HG03108 (cell line): ENCODE measurements around the gene ABCA12.
"Not testable (repeated sequence)": the region's sequence is repeated elsewhere in the genome, so short reads cannot be mapped to it uniquely, and the experiment has no call there.

Experiments used
- ATAC-seq: cut with Tn5 transposase; IDR thresholded peaks from one replicate; pipeline ENCODE4 v1.9.1; 2021; ENCODE audit warnings: moderate library complexity; ENCODE audit not compliant: unreplicated experiment

Gene ABCA12, protein sequence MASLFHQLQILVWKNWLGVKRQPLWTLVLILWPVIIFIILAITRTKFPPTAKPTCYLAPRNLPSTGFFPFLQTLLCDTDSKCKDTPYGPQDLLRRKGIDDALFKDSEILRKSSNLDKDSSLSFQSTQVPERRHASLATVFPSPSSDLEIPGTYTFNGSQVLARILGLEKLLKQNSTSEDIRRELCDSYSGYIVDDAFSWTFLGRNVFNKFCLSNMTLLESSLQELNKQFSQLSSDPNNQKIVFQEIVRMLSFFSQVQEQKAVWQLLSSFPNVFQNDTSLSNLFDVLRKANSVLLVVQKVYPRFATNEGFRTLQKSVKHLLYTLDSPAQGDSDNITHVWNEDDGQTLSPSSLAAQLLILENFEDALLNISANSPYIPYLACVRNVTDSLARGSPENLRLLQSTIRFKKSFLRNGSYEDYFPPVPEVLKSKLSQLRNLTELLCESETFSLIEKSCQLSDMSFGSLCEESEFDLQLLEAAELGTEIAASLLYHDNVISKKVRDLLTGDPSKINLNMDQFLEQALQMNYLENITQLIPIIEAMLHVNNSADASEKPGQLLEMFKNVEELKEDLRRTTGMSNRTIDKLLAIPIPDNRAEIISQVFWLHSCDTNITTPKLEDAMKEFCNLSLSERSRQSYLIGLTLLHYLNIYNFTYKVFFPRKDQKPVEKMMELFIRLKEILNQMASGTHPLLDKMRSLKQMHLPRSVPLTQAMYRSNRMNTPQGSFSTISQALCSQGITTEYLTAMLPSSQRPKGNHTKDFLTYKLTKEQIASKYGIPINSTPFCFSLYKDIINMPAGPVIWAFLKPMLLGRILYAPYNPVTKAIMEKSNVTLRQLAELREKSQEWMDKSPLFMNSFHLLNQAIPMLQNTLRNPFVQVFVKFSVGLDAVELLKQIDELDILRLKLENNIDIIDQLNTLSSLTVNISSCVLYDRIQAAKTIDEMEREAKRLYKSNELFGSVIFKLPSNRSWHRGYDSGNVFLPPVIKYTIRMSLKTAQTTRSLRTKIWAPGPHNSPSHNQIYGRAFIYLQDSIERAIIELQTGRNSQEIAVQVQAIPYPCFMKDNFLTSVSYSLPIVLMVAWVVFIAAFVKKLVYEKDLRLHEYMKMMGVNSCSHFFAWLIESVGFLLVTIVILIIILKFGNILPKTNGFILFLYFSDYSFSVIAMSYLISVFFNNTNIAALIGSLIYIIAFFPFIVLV (N-terminal part only)

DNA sequence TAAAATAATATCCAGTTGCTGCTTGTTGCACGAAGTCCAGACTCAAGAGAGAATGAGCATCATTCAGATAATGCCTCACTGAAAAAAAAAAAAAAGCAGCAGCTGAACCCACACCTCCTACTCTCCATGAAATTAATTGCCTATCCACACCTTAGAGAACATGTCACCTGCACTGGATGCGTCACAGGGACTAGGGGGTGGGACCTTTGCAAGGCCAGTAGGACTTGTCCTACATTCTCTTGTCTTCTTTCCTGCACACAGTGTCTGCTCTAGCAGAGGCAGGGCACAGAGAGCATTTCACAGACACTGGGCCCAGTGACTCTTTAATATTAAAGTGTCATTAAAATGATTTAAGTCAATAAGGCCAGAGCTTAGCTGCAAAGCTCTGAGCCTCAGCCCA lies at the start of gene ABCA12:
ABCA12 (minus strand) TSS at position 148 of the 400 bp plus-strand sequence. CDS start 418 bp downstream, outside the sequence.
- no peak for ATAC-seq

DNA sequence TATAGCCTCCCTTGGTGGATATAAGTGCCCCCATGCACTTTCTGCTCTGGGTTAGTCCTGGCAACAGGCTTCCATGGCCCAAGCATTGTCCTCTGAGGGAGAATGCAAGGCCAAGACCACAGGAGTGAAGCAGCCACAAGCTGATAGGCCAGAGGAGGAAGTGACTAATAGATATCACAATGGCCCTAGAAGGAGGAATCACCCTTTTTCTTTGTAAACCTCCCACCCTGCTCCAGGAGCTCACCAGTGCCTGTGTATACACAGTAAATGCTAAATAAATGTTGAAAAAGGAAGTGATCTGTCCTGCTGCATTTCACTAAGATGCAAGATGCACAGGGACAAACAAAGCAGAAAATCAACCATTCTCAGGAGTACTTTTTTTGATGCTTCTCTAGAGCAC lies 49.7 kb upstream of the ABCA12 start:
- ATAC-seq = no peak

DNA sequence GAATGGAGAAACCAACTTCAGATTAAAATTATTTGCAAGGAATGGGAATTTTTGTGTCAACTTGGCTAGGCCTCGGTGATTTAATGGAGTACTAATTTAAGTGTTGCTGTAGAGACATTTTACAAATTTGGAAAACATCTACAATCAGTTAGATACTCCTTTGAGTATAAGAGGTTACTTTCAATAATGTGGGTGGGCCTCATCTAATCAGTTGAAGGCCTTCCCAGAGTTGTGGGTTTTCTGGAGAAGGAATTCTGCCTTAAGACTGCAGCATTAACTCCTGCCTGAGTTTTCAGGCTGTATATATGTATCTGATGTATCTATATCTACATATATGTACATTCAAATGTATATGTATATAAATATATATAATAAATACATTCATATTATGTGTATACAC lies 47.6 kb upstream of the ABCA12 start:
- no peak for ATAC-seq

DNA sequence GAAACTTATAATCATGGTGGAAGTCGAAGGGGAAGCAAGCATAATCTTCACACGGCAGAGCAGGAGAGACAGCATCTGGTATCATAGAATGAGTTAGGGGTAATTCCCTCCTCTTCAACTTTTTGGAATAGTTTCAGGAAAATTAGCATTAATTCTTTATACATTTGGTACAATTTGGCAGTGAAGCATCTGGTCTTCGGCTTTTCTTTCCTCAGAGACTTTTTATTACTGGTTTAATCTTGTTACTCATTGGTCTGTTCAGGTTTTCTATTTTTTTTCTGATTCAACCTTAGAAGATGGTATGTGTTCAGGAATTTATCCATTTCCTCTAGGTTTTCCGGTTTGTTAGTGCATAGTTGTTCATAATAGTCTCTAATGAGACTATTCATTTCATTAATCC lies 39.7 kb upstream of the ABCA12 start:
- no peak for ATAC-seq

DNA sequence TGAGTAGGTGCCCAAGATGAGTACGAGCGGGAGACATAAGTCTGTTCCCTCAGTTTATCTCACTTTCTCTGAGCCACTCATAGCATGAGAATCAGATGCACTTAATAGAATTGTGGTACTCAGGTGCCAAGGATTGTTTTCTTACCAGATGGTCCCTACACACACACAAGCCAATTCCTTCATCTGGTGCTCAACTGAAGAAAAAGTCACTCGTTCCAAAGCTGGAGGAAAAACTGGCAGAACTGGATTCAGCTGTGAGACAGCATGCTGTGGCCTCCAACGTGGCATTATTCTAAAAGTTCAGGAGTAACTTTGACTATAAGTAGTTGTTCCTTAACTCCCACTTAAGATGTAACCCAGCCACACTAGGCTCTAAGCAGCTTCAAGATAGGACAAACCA lies 33.4 kb upstream of the ABCA12 start:
- ATAC-seq = no peak

DNA sequence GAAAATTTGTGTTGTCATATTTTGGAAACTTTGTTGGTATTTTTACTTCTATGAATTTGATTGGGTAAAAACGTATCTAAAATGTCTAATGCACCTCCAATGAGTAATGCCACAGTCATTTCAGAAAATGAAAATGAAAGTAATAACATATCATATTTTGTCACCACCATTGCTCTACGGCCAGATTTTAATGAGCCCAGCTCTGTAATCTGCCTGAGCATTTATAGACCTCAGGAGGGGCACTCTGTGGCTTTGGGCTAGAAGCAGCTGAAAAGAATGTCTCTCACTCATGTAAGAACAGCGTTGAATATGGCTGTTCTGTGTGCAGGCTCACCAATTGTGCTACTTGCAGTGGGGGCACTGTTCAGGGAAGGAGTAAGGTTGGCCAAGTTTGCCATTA lies 32.7 kb upstream of the ABCA12 start:
- ATAC-seq = peak; percentile 56

DNA sequence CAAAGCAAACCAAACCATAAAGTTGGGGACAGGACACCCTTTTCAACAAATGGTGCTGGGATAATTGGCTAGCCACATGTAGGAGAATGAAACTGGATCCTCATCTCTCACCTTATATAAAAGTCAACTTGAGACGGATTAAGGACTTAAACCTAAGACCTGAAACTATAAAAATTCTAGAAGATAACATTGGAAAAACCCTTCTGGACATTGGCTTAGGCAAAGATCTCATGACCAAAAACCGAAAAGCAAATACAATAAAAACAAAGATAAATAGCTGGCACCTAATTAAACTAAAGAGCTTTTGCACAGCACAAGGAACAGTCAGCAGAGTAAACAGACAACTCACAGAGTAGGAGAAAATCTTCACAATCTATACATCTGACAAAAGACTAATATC lies 28.1 kb upstream of the ABCA12 start:
- ATAC-seq = not testable (repeated sequence)

DNA sequence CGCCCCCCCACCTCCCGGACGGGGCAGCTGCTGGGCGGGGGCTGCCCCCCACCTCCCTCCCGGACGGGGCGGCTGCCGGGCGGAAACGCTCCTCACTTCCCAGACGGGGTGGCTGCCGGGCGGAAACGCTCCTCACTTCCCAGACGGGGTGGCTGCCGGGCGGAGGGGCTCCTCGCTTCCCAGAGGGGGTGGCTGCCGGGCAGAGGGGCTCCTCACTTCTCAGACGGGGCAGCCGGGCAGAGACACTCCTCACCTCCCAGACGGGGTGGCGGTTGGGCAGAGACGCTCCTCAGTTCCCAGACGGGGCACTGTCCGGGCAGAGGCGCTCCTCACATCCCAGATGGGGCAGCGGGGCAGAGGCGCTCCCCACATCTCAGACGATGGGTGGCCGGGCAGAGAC lies 24.9 kb upstream of the ABCA12 start:
- ATAC-seq = not testable (repeated sequence)

DNA sequence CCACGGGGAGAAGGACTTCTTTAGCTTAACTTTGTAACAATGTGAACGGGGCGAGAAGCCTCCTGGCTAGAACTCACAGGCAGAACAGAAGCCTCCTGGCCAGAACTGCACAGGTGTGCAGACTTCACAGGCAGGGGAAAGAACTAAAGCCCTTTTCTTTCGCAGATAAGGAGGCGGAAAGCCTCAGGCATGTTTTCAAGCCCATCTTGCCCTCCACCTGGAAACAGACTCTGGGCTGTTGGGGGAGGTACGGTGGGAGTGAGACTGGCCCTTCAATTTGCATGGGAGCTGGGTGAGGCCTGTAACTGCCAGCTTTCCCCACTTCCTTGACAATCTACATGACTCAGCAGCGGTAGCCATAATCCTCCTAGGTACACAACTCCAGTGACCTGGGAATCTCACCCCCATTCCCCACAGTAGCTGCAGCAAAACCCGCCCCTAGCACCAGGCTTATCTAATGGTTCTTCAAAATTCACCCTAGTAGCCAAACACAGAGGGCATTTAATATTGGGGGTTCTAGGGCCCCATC lies 22.9 kb upstream of the ABCA12 start:
- ATAC-seq = no peak

DNA sequence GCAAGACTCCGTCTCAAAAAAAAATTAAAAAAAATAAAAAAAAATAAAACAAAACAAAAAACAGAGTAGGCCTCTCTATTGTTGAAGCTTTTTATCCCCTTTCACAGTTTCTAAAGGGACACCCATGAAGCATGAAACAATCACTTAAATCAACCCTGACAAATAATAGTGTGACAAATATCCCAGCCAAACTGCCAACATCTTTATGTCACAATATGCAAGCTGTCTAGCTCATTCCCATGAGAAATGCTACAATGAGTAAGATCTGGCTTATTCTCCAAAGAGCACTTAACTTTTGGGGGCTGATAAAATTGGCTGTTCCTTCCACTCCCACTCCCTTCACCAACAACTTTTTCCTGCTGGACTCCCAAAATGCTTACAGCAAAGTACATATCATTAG lies 21.7 kb upstream of the ABCA12 start:
- ATAC-seq = no peak

DNA sequence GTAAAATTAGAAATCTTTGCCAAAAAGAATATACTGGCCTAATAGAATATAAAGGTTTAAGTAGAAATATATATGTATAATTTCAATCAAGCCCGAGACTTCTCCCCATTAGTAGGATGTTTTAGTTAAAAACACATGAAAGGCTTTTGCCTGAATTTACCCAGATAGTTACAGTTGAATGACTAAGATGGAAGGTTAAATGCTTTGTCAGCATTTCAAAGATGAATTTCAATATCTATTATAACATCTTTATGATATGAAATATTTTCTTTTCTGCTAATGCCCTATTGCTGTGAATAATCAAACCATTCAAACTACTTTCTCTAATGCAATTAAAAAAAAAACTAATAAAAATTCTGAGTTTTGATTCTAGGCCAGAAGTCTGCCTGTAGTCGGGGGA lies 18.0 kb upstream of the ABCA12 start:
- no peak for ATAC-seq

DNA sequence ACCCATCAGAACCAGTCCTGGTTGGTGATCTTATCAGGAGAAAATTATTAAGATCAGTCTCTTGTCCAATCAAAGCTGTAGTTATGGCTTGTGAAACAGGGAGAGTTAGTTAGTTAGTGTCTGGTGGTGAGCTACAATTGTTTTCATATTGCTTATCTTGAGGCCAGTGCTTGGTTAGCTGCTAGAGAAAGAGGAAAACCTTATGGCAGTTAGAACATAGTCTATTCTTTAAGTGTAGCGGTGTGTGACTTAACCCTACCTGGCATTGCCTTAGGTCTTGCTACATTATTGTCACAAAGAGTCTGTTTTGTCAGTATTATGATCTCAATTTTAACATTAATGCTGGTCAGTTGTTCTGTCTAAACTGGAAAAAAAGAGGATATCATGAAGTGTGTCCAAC lies 11.5 kb upstream of the ABCA12 start:
- ATAC-seq = no peak

DNA sequence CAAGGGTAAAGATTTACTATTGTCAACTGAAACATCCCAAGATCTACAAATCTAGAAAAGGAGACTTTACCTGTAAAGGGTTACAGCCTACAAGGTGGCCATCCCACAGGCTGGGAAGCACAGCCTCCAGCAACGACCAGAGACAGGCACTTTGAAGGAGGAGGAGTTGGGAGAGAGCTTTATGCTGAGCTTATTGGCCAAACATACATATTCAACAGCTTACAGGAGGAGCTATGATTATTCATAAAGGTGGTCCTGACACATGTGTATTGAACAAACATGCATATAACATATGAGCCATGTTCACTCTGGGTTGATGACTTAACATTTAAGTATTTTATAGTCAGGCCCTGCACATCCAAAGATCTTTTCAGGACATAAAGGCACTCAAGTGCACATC lies 11.1 kb upstream of the ABCA12 start:
- no peak for ATAC-seq

DNA sequence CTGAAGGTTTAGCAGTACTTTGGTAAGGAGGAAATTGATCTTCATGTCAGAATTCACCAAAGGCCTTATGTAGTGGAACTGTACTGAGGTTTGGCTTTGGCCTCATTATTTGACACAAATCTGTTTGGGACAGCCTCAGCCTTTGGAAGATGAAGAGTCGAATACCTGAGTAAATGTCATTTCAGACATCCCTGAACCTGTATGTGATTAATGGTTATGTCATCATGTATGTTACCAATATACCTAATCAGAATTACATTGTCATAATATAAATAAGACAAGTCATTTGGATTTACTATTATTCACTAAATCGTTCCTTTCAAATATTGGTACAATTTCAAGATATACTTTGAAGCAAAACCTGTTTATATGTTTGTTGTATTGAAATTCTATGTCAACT lies 10.6 kb upstream of the ABCA12 start:
- no peak for ATAC-seq

DNA sequence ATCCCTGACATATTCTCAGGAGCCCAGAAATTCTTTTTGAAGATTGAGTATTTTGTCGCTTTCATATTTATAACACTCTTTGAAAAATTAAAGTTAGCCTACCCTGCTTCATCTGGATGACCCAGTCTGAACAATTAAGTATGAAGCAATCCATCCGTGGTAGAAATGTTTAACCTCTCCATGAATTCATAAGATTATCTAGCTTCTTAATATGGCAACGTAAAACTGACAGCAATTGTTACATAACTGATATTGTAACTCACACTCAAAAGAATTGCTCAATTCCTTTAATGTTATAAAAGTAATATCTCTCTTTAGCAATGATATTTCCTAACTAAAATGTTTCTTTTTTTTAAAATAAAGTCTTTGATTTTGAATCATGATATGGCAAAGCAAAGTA lies 7.2 kb upstream of the ABCA12 start:
- ATAC-seq = no peak

DNA sequence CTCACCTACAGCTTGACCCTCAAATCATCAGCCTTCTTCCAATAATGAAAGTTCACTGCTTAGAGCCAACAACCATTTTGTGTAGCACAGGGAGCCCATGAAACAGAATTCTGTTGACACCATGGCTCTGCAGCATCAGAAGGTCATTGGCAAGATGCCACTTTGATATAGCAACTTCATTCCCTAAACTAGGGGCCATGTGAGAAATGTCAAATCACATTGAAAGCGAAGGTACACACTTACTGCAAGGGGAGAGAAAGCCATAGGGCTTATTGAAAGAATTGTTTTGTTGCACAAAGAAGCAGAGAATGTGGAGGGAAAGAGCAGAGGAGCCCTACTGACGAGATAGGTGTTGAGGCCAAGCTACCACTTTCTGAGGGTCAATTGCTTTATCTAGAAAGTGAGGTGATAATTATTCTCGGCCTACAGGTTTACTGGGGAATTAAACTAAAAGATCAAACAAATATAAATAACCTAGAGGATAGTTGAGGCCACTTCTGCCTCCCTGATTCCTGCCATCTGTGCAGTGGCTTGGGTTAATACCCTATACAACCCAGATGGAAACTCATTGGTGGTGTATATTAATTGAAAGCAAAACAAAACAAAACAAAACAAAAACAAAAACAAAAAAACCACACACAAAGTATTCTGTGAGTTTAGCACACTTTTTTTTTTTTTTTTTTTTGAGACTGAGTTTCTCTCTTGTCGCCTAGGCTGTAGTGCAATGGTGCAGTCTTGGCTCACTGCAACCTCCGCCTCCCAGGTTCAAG lies 5.9 kb upstream of the ABCA12 start:
- ATAC-seq = no peak

DNA sequence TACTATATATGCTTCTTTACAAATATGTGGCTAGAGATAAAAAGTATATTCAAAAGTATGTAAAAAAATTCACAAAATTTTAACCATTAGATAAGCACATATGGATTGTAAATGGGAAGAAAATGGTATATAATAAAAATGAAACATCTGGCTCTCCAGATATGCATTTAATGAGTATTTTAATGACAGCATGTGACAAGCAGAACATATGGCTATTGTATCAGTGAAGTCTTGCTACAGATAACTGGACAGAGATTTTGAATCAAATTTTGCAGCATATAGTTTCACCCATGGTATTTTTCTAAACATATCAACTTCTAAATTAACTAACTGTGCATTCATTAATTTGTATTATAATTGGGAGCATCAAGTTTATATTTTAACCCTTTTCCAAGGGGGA lies 5.0 kb upstream of the ABCA12 start:
- ATAC-seq = no peak

DNA sequence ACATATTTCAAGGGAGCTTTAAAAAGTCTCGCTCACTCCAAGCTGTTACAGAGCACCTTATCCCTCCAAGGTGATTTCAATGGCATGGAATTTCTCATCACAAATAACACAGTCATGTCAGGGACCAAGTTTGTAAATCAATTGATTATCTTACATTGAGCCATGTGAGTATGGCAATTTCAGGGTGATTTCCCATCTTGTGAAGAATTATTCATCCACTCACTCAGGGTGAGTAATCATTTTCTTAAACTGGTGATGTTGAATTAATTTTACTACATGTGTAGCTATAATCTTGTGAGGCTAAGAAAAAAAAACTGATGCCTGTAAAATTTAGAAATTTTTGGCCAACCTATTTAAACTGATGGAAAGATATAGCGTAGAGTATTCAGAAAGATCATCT lies 3.3 kb upstream of the ABCA12 start:
- ATAC-seq = no peak

DNA sequence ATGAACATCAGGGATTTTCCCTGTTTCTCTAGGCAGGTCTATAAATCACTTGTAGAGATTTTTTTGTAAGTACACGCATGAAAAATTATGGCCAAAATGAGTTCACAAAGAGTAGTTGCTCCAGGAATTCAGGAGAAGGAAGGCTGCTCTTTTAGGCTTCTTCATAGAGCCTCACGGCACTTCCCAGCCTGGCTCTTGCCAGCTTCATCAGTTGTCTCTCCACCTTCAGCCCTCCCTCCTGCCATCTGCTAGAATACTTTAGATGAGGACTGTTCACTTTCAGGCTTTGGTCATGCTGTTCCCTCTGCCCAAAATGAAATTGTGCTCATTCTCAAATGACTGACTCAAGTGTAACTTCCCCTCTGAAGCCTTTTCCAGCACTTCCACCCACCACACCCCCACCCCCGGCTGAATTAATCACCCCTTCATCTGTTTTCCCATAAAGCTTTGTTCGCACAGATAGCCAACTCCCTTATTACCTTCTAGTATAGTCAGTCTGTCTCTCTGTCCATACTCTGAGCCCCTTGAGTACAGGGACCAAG lies 1.8 kb upstream of the ABCA12 start:
- no peak for ATAC-seq

DNA sequence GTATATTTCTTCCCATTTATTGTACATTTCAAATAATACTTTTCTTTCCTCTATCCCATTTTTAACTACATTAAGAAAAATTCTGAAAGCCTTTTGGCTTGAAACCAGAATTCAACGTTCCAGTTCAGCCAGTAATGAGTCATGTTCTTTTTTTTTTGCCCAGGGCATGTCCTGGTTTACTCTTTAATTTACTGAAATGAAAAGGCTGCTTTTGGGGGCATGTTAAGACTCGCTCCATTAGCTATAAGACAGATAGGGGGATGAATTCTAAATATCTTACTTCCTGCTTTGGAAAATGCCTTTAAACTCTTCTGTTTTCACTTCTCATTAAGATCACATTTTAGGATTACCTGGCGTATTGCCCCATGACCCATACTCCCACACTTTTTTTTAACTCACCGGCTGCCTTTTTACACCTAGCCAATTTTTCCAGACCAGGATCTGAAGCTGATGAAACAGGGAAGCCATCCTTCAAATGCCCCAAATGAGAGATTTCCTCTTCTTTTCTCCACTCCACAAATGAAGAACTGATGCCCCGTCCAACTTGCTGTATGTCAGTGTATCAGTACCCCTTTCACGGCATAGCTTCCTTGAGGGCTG lies 585 bp downstream of the ABCA12 start:
- ATAC-seq = no peak
